HL-60/S4 (cell line): ENCODE data around the gene ZDBF2.
"Not testable (repeated sequence)": the region's sequence is repeated elsewhere in the genome, so short reads cannot be mapped to it uniquely, and the experiment has no call there.

Experiments
- in situ Hi-C: fragments of 300-500 bp; cut with MboI; formaldehyde crosslinking; loops from 2 replicates; pipeline ENCODE4 v1.14.3; 2022; ENCODE audit warnings: low sequenced_read_pairs

ZDBF2 gene

DNA sequence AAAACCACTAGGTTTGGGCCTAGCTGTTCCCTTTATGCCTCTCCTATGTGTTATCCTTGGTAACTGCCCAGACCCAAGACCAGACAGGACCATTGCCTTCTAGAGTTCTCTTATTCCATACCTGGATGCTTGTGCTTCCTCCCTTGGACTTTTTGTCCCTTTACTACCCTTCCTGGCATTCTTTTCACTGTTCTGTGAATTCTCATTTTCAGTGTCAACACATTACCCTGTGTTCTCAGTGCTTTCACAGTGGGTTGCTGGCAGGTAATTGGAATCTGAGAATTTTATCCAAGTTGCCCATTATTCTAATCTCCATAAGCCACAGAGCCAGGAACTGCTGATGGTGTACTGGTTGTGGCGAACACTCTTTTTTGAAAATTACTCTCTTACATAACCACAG, 41.7 kb downstream of the ZDBF2 start:
- in situ Hi-C loops, result no loop called here

DNA sequence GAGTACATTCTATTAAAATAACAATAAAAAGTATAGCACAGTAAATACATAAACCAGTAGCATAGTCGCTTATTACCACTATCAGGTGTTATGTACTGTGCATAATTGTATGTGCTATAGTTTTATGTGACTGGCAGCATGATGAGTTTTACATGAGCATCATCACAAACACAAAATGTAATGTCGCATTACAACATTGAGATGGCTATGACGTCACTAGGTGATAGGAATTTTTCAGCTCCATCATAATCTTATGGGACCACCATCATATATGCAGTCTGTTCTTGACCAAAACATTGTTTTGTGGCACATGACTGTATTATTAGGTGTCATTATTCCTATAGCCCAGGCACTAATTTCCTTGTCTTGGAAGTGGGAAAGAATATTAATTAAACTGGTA, 48.6 kb downstream of the ZDBF2 start:
- in situ Hi-C loops, result no loop called here

DNA sequence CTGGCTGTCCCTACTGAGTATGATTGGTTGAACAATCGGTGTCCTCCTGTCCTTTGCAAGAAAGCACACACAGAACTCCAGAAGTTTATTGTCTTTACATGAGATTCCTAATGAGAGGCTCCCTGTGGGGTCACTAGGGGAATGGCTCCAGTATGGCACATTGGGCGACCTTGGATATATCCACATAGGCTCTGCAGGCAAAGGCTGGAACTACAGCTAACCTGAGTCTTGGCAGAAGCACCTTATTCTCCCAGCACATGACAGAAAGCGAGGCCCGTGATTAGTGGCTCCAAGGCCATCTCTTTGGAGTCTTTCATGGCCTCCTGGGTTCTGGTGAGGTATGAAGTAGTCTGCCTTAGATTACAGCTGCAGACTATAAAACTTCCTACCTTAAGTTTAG, 49.0 kb downstream of the ZDBF2 start:
- in situ Hi-C loops, result no loop called here

DNA sequence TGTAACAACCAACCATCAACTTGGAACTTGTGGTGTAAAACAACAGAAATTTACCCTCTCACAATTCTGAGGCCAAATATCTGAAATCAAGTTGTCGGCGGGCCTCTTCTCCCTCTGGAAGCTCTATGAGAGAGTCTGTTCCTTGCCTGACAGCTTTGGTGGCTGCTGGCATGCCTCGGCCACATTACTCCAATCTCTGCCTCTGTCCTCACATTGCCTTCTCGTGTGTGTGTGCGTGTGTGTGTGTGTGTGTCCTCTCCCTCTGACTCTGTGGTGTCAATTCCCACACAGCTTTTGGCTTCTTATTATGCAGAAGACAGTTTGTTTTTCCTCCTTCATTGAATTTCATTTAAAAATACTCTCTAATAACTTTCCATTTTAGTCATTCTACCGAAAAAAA, 50.4 kb downstream of the ZDBF2 start:
- in situ Hi-C loops, result no loop called here

DNA sequence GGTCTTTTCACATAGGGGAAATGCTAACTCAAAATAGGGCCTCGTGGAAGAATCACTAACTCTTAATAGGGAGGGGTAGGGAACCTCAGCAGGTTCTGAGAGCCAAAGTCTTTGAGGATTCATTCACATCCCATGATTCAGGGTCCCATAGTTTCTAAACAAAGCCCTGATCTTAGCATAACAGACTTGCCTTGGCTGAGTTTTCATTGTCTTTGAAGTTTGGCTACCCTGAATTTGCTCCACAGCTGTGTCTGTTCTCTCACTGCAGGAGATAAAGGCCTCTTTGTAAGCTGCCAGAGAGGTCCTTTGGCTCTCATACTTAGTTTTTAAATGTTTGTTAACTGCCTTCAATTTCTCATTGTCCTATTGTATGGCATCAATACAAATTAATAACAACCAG, 54.5 kb downstream of the ZDBF2 start:
- in situ Hi-C loops, result no loop called here

DNA sequence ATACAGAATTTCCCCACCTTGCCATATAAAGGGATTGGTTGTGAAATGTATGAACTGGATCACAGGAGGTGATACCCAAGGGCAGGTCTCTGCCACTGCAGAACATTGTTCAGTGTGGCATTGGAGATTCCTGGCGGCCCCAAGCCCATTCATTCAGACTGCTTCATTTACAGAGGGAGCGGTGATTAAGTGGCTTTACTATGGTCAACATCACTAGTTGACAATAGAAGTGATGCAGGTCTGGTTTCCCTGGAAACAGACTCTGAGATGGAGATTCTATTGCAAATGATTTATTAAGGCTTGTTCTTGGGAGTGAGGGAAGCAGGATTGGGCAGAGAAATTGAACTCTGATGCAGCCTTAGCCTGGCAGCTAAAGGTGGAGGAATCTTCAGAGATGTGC, 62.4 kb downstream of the ZDBF2 start:
- in situ Hi-C loops, result no loop called here

DNA sequence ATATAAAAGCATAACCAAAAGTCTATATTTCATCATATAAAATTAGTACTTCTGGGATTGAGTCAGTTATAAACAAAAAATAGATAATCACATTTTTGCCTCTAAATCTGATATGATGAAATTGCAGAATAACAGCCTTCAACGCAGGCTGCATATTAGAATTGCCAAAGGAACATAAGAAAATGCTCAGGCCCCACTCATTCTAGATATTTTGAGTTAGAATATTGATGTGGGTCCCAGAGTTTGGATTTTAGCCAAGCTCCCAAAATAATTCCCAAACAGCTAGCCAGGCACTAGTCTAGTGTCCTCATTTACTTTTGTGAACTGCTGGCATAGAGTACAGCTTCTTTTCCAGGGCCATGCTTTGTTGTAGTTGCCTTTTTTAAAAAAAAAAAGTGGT, 63.5 kb downstream of the ZDBF2 start:
- in situ Hi-C loops, result no loop called here

DNA sequence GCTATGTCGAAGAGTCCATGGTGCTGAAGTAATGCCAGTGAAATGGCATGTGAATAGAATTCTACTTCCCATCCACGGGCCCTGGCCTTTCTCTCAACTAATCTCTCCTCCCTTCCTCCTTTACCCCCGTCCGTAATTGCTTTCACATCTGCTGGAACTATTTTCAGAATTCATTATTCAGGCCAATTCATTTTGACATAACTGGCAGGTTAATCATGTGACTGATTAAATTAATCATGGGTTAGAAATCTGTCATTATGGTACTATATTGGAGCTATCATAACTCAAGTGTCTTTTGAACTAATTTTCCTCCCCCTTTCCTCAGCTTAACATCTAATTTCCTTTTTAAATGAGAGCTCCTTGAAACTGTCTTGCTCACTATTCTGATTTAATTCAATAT, 66.9 kb downstream of the ZDBF2 start:
- in situ Hi-C loops, result no loop called here

DNA sequence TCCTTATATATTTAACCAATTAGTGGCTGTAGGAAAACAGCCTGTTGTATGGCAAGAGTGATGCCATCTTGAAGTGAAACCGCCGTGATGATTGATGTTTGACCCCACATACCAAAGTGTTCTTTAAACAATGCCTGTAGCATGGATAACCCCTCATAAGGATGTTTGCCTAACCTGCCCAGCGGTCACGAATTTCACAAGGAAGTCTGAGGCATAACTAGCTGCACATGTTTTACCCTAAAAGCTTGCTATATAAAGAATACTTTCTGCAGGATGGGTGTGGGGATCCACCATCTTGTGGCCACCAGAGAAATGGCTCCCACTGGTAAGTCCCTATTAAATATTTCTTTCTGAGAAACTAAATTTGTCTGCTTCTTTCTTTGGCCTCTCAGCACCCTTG, 68.7 kb downstream of the ZDBF2 start:
- in situ Hi-C loops, result no loop called here

DNA sequence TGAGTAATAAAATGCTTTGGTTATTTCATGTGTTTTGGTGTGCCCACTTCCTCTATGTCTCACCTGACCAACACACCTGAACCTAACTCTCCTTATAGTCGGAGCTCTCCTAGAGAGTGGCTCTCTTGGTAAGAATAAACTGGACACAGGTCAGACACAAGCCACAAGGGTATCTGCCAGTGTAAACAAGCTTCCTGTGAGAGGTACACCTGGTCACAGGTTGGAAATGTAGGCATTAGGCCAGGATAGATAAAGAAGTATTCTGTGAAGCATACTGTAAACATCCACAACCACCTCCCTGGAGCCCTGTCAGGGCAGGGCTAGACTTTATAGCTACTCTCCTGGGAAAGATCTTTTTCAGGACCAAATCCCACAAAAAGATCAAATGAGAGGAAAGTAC, 69.4 kb downstream of the ZDBF2 start:
- in situ Hi-C loops, result no loop called here

DNA sequence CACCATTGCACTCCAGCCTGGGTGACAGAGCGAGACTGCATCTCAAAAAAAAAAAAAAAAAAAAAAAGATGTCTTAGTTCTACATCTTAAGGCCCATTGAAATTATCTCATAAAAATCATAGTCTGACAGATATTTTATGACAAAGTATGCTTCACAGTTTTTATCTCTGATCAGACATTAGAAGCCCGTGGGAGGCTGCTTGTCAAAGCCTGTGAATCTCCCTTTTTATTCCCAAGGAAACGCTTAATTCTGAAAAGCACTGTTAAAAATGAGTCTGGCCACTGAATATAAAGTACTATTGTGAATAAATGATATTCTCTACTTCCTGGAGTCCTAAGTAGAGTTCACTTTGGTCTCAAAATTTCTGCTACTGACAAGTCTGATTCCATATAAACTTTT, 71.1 kb downstream of the ZDBF2 start:
- in situ Hi-C loops, result no loop called here

DNA sequence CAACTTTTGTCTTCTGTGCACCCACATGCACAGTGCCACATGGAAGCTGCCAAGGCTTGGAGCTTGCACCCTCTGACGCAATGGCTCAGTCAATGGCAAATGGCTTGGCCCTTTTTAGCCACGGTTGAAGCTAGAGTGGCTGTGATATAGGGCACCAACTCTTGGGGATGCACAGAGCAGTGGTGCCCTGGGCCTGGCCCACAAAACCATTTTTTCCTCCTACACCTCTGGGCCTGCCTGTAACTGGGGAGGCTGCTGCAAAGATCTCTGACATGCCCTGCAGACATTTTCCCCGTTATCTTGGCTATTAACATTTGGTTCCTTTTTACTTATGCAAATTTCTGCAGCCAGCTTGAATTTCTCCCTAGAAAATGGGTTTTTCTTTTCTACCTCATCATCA, 74.9 kb downstream of the ZDBF2 start:
- in situ Hi-C loops, result no loop called here

DNA sequence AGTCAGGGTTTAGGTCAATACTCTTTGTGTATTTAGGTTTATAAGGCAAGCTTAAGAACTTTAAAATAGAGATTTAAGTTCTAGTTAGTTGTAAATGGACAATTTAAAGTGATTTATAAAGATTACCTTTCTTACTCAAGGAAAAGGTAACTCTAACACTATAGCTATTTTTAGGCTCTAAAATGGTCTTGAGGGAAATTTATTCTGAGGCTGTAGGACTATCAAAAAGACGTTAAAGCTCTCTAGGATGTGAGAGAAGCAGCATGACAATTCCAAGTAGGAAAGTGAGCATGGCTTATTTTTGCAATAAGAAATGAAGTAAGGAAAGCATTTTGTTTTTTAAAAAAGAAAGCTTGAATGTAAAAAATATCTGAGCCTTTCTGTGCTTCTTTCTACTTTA, 78.1 kb downstream of the ZDBF2 start:
- in situ Hi-C loops, result no loop called here

DNA sequence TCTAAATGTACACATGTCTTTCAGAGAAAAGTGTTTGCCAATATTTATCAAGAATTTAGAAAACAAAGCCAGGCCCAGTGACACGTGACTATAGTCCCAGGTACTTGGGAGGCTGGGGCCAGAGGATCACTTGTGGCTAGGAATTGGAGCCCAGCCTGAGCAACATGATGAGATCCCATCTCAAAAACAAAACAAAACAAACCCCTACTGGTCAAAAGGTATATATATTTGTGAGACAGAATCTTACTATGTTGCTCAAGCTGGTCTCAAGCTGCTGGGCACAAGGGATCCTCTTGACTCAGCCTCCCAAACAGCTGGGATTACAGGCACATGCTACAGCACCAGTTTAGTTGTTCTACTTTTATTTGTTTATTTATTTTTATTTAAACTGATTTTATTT, 79.2 kb downstream of the ZDBF2 start:
- in situ Hi-C loops, result no loop called here

DNA sequence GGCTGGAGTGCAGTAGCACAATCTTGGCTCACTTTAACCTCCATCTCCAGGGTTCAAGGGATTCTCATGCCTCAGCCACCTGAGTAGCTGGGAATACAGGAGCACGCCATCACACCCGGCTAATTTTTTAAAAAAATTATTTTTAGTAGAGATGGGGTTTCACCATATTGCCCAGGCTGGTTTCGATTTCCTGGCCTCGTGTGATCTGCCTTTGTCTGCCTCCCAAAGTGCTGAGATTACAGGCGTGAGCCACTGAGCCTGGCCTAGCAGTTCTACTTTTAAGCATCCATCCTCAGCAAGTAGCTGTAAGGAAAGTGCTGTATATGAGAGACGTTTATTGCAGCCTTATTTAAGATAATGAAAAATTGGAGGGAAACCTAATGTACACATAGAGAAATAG, 79.7 kb downstream of the ZDBF2 start:
- in situ Hi-C loops, result no loop called here

DNA sequence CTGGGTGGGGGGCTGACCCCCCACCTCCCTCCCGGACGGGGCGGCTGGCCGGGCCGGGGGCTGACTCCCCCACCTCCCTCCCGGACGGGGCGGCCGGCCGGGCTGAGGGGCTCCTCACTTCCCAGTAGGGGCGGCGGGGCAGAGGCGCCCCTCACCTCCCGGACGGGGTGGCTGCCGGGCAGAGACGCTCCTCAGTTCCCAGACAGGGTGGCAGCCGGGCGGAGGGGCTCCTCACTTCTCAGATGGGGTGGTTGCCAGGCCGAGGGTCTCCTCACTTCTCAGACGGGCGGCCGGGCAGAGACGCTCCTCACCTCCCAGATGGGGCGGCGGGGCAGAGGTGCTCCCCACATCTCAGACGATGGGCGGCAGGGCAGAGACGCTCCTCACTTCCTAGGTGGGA, 82.4 kb downstream of the ZDBF2 start:
- in situ Hi-C loops, result not testable (repeated sequence)

DNA sequence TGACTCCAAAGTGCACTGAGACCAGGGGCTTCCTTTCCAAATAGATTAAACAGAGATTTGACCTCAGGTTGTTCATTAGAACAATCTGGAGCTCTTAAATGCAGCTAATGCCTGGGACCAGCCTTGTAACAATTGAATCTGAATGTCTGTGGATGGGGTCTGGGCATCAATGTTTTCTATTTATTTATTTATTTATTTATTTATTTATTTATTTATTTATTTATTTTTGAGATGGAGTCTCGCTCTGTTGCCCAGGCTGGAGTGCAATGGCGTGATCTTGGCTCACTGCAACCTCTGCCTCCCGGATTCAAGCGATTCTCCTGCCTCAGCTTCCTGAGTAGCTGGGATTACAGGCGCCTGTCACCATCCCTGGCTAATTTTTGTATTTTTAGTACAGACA, 86.4 kb downstream of the ZDBF2 start:
- in situ Hi-C loops, result not testable (repeated sequence)

DNA sequence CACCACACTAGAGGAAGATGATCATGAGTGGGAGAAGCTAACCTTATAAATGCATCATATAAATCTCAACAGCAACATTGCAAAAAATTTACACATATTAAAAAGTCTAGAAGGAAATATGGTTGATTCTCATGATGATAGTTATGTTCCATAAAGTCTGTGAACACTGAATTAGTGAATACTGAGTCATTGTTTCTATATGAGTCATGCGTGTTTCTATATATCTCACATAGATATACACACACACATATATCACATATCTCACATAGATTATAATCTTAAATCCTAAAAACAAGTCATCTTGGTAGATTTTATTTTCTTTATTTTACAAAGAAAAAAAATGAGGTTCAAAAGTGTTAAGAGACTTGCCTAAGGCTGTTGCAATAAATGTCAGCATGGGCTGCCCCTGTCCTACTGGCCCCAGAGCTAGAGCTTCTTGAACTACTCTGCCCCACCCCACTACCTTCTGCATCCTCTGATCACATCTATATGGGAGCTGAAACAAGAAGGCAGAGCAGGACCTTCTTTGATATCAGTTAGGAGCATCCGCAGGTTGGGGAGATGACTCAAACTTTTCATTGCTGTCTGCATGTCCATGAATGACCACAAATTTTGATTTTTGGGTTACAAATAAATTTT, 87.1 kb downstream of the ZDBF2 start:
- in situ Hi-C loops, result no loop called here
